Skeletal muscle tissue (tissue), 4 donors: ENCODE data around the gene RASA2. TPM values are rescaled to one million over a fixed set of nuclear protein-coding genes. Genes with fewer than 3 reads are reported as not detected.
"Not testable (repeated sequence)": the region's sequence is repeated elsewhere in the genome, so short reads cannot be mapped to it uniquely, and the experiment has no call there.

Experiments
- H3K27ac ChIP-seq: one replicate; pipeline ENCODE4 v1.7.0; 2013; ENCODE audit warnings: mild to moderate bottlenecking, low read depth, low read length, inconsistent platforms
- H3K27me3 ChIP-seq, 3 donors: one replicate each; pipeline ENCODE4 v1.7.0; 2013; ENCODE audit warnings: low read length in 3 of 3; ENCODE audit not compliant: control insufficient read depth in 3 of 3, insufficient read depth in 3 of 3
- H3K36me3 ChIP-seq, 3 donors: one replicate each; pipeline ENCODE4 v1.7.0; 2013; ENCODE audit warnings: low read length in 3 of 3; ENCODE audit not compliant: control insufficient read depth in 3 of 3, insufficient read depth in 3 of 3
- H3K4me1 ChIP-seq, 3 donors: one replicate each; pipeline ENCODE4 v1.7.0; 2013; ENCODE audit warnings: low read length in 3 of 3, mild to moderate bottlenecking in 3 of 3; ENCODE audit not compliant: control insufficient read depth in 3 of 3, insufficient read depth in 3 of 3
- H3K4me3 ChIP-seq, 3 donors: one replicate each; pipeline ENCODE4 v1.7.0; 2013; ENCODE audit warnings: low read length in 3 of 3
- H3K9ac ChIP-seq, 3 donors: one replicate each; pipeline ENCODE4 v1.7.0; 2013; ENCODE audit warnings: low read length in 3 of 3, mild to moderate bottlenecking in 3 of 3, moderate library complexity in 2 of 3, low read depth in 1 of 3
- H3K9me3 ChIP-seq, 3 donors: one replicate each; pipeline ENCODE4 v1.7.0; 2013; ENCODE audit warnings: low read length in 3 of 3; ENCODE audit not compliant: control insufficient read depth in 3 of 3
- total RNA-seq: library from RNA; depleted of rRNA; stranded (reverse); fragments of >200 nt; gene quantifications from one replicate; pipeline ENCODE4 v1.2.3, GENCODE V29; 2014
- donor health status: Osteomylitis.

RASA2 gene
- total RNA-seq, 1 donor from 2014 or later = 9.9 TPM

- no peak overlapping the region for H3K4me3 ChIP-seq
- H3K27ac ChIP-seq = no peak overlapping the region
- H3K4me1 ChIP-seq = no peaks in the 10 kb centered on the region
- H3K27me3 ChIP-seq = no peaks in the 10 kb centered on the region
- H3K9me3 ChIP-seq = no peaks in the 10 kb centered on the region
- H3K9ac ChIP-seq = no peak overlapping the region
- no peaks in the 10 kb centered on the region for H3K36me3 ChIP-seq
These were observed 15.7 kb upstream of the RASA2 start for GRCh38 chr3:141471160-141471559.

GRCh38 chr3:141476033-141476432 lies 10.8 kb upstream of the RASA2 start:
- H3K9ac ChIP-seq = no peak overlapping the region
- no peaks in the 10 kb centered on the region for H3K27me3 ChIP-seq
- no peaks in the 10 kb centered on the region for H3K36me3 ChIP-seq
- no peaks in the 10 kb centered on the region for H3K9me3 ChIP-seq
- no peak overlapping the region for H3K27ac ChIP-seq
- H3K4me3 ChIP-seq = no peak overlapping the region
- no peaks in the 10 kb centered on the region for H3K4me1 ChIP-seq

GRCh38 chr3:141477224-141477623 lies 9.6 kb upstream of the RASA2 start:
- Histone ChIP-seq H3K4me3 (no peak overlapping the region), H3K36me3 (no peaks in the 10 kb centered on the region), H3K4me1 (no peaks in the 10 kb centered on the region), H3K9ac (no peak overlapping the region), H3K9me3 (no peaks in the 10 kb centered on the region), H3K27ac (no peak overlapping the region), H3K27me3 (no peaks in the 10 kb centered on the region)

GRCh38 chr3:141478139-141478538 lies 8.7 kb upstream of the RASA2 start:
- Histone ChIP-seq H3K9me3 (no peaks in the 10 kb centered on the region), H3K4me1 (no peaks in the 10 kb centered on the region), H3K36me3 (no peaks in the 10 kb centered on the region), H3K27ac (no peak overlapping the region), H3K9ac (no peak overlapping the region), H3K4me3 (no peak overlapping the region), H3K27me3 (no peaks in the 10 kb centered on the region)

- not testable (repeated sequence) for H3K9me3 ChIP-seq, H3K27me3 ChIP-seq, H3K4me3 ChIP-seq, H3K27ac ChIP-seq, H3K9ac ChIP-seq, H3K4me1 ChIP-seq, H3K36me3 ChIP-seq
These were observed 8.0 kb upstream of the RASA2 start for GRCh38 chr3:141478840-141479239.

- no peaks in the 10 kb centered on the region for H3K27me3 ChIP-seq
- no peak overlapping the region for H3K4me3 ChIP-seq
- H3K36me3 ChIP-seq = no peaks in the 10 kb centered on the region
- no peak overlapping the region for H3K27ac ChIP-seq
- H3K9ac ChIP-seq = no peak overlapping the region
- peaks cover 3 to 7% (median 5%) of the 10 kb centered on the region in 3 donors for H3K4me1 ChIP-seq
- no peaks in the 10 kb centered on the region for H3K9me3 ChIP-seq
These were observed 4.4 kb upstream of the RASA2 start for GRCh38 chr3:141482245-141482922.

GRCh38 chr3:141484701-141485287 lies 2.0 kb upstream of the RASA2 start:
- Histone ChIP-seq H3K4me1 (peaks cover 8 to 14% (median 11%) of the 10 kb centered on the region in 3 donors), H3K36me3 (no peaks in the 10 kb centered on the region), H3K9me3 (no peaks in the 10 kb centered on the region), H3K27me3 (no peaks in the 10 kb centered on the region), H3K4me3 (no peak overlapping the region), H3K9ac (no peak overlapping the region), H3K27ac (no peak overlapping the region)

- Histone ChIP-seq H3K27ac (peak overlapping the region; percentile 11), H3K4me3 (peak overlapping the region; percentile 60 to 75 (median 68)), H3K9me3 (no peaks in the 10 kb centered on the region), H3K4me1 (peaks cover 8 to 14% (median 11%) of the 10 kb centered on the region in 3 donors), H3K36me3 (no peaks in the 10 kb centered on the region), H3K9ac (peak overlapping the region; percentile 30 to 63 (median 61)), H3K27me3 (no peaks in the 10 kb centered on the region)
These were observed 959 bp upstream of the RASA2 start for GRCh38 chr3:141485641-141486495.

- peak overlapping the region; percentile 60 to 75 (median 68) for H3K4me3 ChIP-seq
- H3K4me1 ChIP-seq = peaks cover 8 to 14% (median 11%) of the 10 kb centered on the region in 3 donors
- H3K27ac ChIP-seq = peak overlapping the region; percentile 11
- peak overlapping the region; percentile 33 to 63 (median 61) for H3K9ac ChIP-seq
- no peaks in the 10 kb centered on the region for H3K36me3 ChIP-seq
- H3K27me3 ChIP-seq = no peaks in the 10 kb centered on the region
- no peaks in the 10 kb centered on the region for H3K9me3 ChIP-seq
These were observed 406 bp upstream of the RASA2 start for GRCh38 chr3:141486496-141486745.
